Left lobe of liver (tissue), 2 donors: Measurements from ENCODE around the gene MTHFD2. TPM values are rescaled to one million over a fixed set of nuclear protein-coding genes. Genes with fewer than 3 reads are reported as not detected.
A peak's percentile ranks its signal among the peaks of the same experiment; 100 is the strongest.
"Not testable (repeated sequence)": the region's sequence is repeated elsewhere in the genome, so short reads cannot be mapped to it uniquely, and the experiment has no call there.

Source experiments
- ATAC-seq: fragments of 200-7000 bp; cut with Tn5 transposase; one replicate; pipeline ENCODE4 v1.9.1; 2020; ENCODE audit warnings: mild to moderate bottlenecking, moderate library complexity
- DNase-seq: peaks from one replicate; pipeline ENCODE4 v3.0.0-alpha.2; 2020; ENCODE audit warnings: low spot score
- total RNA-seq: library from RNA; stranded (reverse); gene quantifications from one replicate; pipeline ENCODE4 v1.2.1, GENCODE V29; 2021
- donor health status: DM: no; HTN: no; CAD: no; lungs with moderate emphysema.
- donor health status: DM: no; HTN: yes; CAD: no.

Gene MTHFD2
- total RNA-seq = 1.7 TPM

- ATAC-seq (peak; percentile 93), DNase-seq (peak; percentile 71)
Measured at GRCh38 chr2:74198461-74199274, at the start of gene MTHFD2. Gene MTHFD2 (plus strand): TSS chr2:74198615. CDS start chr2:74198642, 27 bp downstream.

DNA sequence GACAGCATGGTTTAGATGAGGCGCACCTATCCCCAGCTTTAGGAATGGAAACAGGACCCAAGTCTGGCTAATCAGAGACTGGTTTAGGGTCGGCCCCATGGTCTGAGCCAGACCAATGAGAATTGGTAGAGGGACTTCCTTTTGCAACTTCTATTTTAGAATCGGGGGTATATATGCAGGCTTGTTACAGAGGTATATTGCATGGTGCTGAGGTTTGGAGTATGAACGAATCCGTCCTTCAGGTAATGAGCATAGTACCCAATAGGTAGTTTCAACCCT, 49.2 kb upstream of the MTHFD2 start:
- DNase-seq (no peak), ATAC-seq (no peak)

- no peak for ATAC-seq
- DNase-seq = no peak
Measured at GRCh38 chr2:74149570-74150319, 48.7 kb upstream of the MTHFD2 start.

DNA sequence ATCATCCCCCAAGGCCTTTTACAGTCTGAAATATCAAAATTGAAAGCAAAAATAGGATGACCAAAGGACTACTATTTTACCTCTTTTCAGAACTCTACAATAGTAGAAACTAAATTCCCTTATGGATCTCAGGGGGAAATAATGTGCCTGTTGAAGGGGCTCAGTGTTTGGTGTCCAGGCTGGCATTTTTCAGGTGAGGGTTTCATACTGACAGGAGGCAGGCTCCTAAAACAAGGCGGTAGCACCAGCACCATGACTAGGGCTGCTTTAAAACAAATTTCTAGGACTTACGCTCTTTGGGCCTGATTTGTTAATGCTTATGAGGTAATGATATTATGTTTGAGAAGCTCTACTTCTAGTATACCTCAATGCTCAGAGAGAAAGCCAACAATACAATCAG, 45.5 kb upstream of the MTHFD2 start:
- DNase-seq (no peak), ATAC-seq (no peak)

- ATAC-seq (no peak), DNase-seq (no peak)
Measured at GRCh38 chr2:74155830-74156229, 42.6 kb upstream of the MTHFD2 start.

DNA sequence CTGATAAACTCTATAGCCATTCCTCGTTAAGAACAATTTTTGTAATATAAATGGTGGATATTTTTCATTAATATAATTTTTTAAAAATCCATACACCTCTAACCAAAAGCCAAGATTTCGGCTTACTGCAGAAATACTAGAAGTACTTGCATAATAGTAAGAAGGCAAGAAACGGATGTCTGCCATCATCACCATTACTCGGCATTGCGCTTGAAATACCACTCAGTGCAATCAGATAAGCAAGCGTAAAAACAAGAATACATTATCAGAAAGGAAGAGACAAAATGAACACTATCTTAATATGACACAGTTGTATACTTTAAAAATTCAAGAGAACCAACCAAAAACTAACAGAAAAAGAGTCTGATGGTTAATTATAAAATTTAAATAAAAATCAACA, 35.5 kb upstream of the MTHFD2 start:
- DNase-seq (no peak), ATAC-seq (no peak)

DNA sequence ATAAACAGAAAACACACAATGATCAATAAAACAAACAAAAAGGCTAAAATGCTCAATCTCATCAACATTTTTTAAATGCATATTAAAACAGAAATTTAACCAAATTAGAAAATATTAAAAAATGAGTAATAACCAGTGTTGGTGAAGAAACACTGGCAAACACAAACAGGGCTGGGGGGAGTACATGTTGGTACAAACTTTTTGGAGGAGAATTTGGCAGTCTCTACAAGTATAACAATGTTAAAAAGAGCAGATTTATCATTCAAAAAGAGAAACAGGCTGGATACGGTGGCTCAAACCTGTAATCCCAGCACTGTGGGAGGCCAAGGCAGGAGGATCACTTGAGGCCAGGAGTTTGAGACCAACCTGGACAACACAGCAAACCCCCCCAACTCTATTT, 33.7 kb upstream of the MTHFD2 start:
- ATAC-seq (no peak), DNase-seq (no peak)

DNA sequence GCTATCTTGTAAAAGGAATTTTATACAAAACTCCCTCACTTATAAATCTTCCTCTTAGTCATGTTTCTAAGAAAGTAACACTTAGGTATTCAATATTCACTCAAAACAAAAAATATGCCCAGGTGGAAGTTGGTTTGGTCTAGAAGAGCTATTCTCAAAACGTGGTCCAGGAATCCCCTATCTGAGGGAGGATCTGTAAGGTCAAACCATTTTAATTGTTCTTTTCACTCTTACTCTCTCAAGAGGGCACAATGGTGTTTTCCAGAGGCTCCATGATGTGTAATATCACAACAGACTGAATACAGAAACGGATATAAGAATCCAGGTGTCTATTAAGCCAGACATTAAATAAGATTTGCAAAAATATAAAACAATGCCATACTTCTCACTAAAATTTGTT, 29.7 kb upstream of the MTHFD2 start:
- DNase-seq (no peak), ATAC-seq (no peak)

GRCh38 chr2:74174909-74175308, 23.5 kb upstream of the MTHFD2 start:
- ATAC-seq (no peak), DNase-seq (no peak)

GRCh38 chr2:74177696-74178095, 20.7 kb upstream of the MTHFD2 start:
- ATAC-seq (no peak), DNase-seq (no peak)

- ATAC-seq (peak; percentile 99), DNase-seq (peak; percentile 98)
Measured at GRCh38 chr2:74178211-74179062, 20.0 kb upstream of the MTHFD2 start, which contains the start of gene MOB1A. Gene MOB1A (minus strand): TSS chr2:74178879. CDS start chr2:74178674, 205 bp downstream.

DNA sequence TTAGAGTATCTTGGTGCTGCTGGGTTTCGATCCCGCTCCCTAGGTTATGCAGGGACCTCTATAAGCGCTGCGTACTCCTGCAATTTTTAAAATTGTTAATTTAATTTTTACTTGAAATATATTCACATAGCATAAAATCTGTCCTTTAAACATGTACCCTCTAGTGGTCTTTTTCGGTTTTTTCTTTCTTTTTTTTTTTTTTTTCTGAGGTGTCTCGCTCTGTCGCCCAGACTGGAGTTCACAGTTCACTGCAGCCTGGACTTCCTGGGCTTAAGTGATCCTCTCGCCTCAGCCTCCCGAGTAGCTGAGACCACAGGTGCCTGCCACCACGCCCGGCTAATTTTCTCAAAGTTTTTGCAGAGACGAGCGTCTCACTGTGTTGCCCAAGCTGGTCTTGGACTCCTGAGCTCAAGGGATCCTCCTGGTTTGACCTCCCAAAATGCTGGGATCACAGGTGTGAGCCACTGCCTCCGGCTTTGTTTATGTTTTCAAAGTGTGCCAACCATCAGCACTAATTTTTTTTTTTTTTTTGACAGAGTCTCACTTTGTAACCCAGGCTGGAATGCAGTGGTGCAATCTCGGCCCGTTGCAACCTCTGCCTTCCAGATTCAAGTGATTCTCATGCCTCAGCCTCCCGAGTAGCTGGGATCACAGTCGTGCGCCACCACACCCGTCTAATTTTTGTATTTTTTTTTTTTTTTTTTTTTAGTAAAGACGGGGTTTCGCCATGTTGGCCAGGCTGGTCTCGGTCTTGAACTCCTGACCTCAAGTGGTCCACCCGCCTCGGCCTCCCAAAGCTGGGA, 19.2 kb upstream of the MTHFD2 start:
- ATAC-seq = peak; percentile 2
- DNase-seq = no peak

DNA sequence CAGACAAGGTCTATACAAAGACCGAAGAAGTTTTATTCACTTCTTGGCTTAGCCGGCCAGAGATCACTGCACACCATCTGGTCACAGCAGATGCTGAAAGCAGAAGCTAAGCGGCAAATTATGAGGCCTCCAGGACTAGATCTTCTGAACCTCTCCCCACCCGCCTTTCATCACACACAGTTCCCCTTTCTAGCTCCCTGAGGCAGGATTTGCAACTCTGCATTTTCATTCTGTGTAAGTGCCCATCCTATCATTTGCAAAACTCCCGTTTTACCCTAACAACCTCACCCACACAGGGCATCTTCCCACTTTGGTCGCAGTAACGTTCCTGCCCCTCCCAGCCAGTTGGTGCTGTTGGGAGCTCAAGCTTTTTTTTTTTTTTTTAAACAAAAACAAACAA, 16.7 kb upstream of the MTHFD2 start:
- no peak for ATAC-seq
- DNase-seq = no peak

DNA sequence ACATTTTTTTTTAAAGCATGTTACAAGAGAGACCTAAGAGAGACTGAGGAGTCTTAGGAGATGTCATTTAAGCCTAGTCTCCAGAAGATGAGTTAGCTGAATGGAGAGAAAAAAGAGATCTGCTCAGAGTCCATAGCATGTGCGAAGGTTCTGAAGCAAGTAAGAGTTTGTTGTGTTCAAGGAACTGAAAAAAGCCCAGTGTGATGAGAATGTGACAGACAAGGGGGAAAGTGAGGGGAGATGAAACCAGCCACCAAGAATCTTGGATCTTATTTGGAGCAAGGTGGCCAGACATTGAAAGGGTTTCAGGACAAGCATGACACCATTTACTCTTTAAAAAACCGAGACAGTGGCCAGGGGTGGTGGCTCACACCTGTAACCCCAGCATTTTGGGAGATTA, 14.5 kb upstream of the MTHFD2 start:
- no peak for ATAC-seq
- DNase-seq = no peak

DNA sequence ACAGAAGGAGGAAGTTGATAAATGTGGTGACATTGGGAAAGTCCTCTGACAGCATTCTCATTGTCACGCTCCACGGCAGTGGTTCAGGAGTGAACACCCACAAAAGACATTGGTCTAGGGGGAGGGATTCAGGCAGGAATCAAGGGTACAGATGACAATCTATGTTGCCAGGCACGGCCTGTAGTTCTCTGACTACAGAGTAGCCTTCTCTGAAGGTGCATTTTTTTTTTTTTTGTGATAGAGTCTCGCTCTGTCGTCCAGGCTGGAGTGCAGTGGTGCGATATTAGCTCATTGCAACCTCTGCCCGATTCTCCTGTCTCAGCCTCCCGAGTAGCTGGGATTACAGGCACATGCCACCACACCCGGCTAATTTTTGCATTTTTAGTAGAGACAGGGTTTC, 12.4 kb upstream of the MTHFD2 start:
- ATAC-seq (peak; percentile 50), DNase-seq (no peak)

DNA sequence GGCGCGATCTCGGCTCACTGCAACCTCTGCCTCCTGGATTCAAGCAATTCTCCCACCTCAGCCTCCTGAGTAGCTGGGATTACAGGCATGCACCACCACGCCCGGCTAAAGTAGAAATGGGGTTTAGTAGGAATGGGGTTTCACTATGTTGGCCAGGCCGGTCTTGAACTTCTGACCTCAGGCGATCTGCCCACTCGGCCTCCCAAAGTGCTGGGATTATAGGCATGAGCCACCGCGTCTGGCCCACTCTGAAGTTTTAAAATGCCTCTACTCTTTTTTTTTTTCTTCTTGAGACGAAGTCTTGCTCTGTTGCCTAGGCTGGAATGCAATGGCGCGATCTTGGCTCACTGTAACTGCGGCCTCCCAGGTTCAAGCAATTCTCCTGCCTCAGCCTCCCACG, 11.7 kb upstream of the MTHFD2 start:
- not testable (repeated sequence) for ATAC-seq

DNA sequence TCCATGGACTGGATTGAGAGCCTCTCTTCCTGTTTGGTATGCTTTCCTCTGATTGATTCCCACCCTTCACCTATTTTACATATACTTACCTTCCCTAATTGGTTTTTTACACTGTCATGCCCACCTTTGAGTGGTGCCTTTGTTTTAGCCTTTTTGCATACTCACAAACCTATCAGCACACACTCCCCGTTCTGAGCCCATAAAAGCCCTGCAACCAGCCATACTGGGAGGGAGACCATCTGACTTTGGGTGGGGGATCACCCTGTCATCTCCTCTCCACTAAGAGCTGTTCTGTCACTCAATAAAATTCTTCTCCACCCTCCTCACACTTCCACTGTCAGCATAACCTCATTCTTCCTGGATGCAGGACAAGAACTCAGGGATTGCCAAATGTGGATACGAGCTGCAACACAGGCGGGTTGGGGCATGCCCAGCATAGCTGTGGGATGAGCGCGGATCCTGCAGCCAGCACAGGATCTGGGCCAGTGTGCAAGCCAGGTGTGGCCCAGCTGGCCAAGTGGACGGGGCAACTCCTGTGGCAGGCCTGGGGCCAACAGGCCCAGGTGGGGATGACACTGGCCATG, 10.3 kb upstream of the MTHFD2 start:
- no peak for DNase-seq
- ATAC-seq = no peak

More for the DNA sequence above, 11.7 kb upstream of the MTHFD2 start:
- DNase-seq = not testable (repeated sequence)

DNA sequence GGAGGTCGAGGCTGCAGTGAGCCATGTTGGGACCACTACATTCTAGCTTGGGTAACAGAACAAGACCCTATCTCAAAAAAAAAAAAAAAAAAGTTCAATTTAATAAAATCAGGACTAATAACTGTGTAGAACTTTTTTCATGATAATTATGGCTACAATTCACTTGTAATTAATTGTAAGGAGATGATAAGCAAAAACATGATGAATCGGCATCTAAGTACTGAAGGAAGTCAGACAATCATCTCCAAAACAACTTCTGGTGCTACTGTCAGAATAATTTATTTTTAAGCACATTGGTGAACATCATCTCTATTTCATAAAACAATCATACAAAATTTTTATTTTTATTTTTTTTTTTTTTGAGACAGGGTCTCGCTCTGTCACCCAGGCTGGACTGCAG, 9.7 kb upstream of the MTHFD2 start:
- DNase-seq = no peak
- ATAC-seq = no peak

- no peak for DNase-seq
- ATAC-seq = no peak
Measured at GRCh38 chr2:74191596-74192380, 6.6 kb upstream of the MTHFD2 start.
